Muscle layer of duodenum (tissue), 2 donors: ENCODE results near the gene GANAB.
"Not testable (repeated sequence)": the region's sequence is repeated elsewhere in the genome, so short reads cannot be mapped to it uniquely, and the experiment has no call there.

Experiments
- H3K27ac ChIP-seq: one replicate; pipeline ENCODE4 v1.7.0; 2013; ENCODE audit warnings: mild to moderate bottlenecking, low read length
- H3K27me3 ChIP-seq: one replicate; pipeline ENCODE4 v1.7.0; 2013; ENCODE audit warnings: low read depth, mild to moderate bottlenecking, control low read depth, low read length
- H3K36me3 ChIP-seq, 2 donors: one replicate each; pipeline ENCODE4 v1.7.0; 2013; ENCODE audit warnings: low read length in 2 of 2, control low read depth in 1 of 2, mild to moderate bottlenecking in 1 of 2; ENCODE audit not compliant: insufficient read depth in 2 of 2, control insufficient read depth in 1 of 2
- H3K4me1 ChIP-seq, 2 donors: one replicate each; pipeline ENCODE4 v1.7.0; 2013; ENCODE audit warnings: low read length in 2 of 2, mild to moderate bottlenecking in 2 of 2, control low read depth in 1 of 2, moderate library complexity in 1 of 2; ENCODE audit not compliant: insufficient read depth in 2 of 2, control insufficient read depth in 1 of 2
- H3K4me3 ChIP-seq, 2 donors: one replicate each; pipeline ENCODE4 v1.7.0; 2013; ENCODE audit warnings: low read length in 2 of 2, low read depth in 1 of 2, mild to moderate bottlenecking in 1 of 2
- H3K9me3 ChIP-seq, 2 donors: one replicate each; pipeline ENCODE4 v1.7.0; 2013; ENCODE audit warnings: low read length in 2 of 2, control low read depth in 1 of 2, mild to moderate bottlenecking in 1 of 2; ENCODE audit not compliant: control insufficient read depth in 1 of 2
- donor health status: healthy.

Gene GANAB

GRCh38 chr11:62593434-62594044 is 52.9 kb downstream of the GANAB start:
- H3K4me3 ChIP-seq: no peak overlapping the region
- no peak overlapping the region for H3K27ac ChIP-seq
- no peaks in the 10 kb centered on the region for H3K27me3 ChIP-seq
- H3K4me1 ChIP-seq: peaks cover 15 to 37% of the 10 kb centered on the region in 2 donors
- peaks cover 47 to 57% of the 10 kb centered on the region in 2 donors for H3K36me3 ChIP-seq
- H3K9me3 ChIP-seq: no peaks in the 10 kb centered on the region

GRCh38 chr11:62592989-62593421 is 53.4 kb downstream of the GANAB start:
- Histone ChIP-seq H3K9me3 (no peaks in the 10 kb centered on the region), H3K4me3 (peak overlapping the region in 1 of 2 donors; percentile 99), H3K27me3 (no peaks in the 10 kb centered on the region), H3K27ac (peak overlapping the region; percentile 92), H3K36me3 (peaks cover 44 to 57% of the 10 kb centered on the region in 2 donors), H3K4me1 (peaks cover 14 to 33% of the 10 kb centered on the region in 2 donors)

GRCh38 chr11:62592146-62592815 is 54.1 kb downstream of the GANAB start:
- H3K4me3 ChIP-seq: peak overlapping the region; percentile 79 to 99
- H3K36me3 ChIP-seq: peaks cover 44 to 57% of the 10 kb centered on the region in 2 donors
- peaks cover 14 to 33% of the 10 kb centered on the region in 2 donors for H3K4me1 ChIP-seq
- peak overlapping the region; percentile 92 for H3K27ac ChIP-seq
- H3K9me3 ChIP-seq: no peaks in the 10 kb centered on the region
- H3K27me3 ChIP-seq: no peaks in the 10 kb centered on the region

- H3K27ac ChIP-seq: peak within 1 kb of the TSS; percentile 97
- peak within 1 kb of the TSS; percentile 79 to 99 for H3K4me3 ChIP-seq
- H3K4me1 ChIP-seq: peaks cover 14 to 33% of the 10 kb centered on the region in 2 donors
- no peaks in the 10 kb centered on the region for H3K9me3 ChIP-seq
- H3K36me3 ChIP-seq: peaks cover 41 to 52% of the 10 kb centered on the region in 2 donors
- no peaks in the 10 kb centered on the region for H3K27me3 ChIP-seq
These were observed 54.8 kb downstream of the GANAB start, which contains the start of gene TUT1 for GRCh38 chr11:62591448-62592145. TSS of gene TUT1 (minus strand) at chr11:62591523. CDS start at chr11:62591485, 38 bp downstream.

- H3K27ac ChIP-seq: no peak overlapping the region
- no peak overlapping the region for H3K4me3 ChIP-seq
- H3K9me3 ChIP-seq: no peaks in the 10 kb centered on the region
- H3K4me1 ChIP-seq: peaks cover 14 to 33% of the 10 kb centered on the region in 2 donors
- peaks cover 17 to 35% of the 10 kb centered on the region in 2 donors for H3K36me3 ChIP-seq
- no peaks in the 10 kb centered on the region for H3K27me3 ChIP-seq
These were observed 57.3 kb downstream of the GANAB start for GRCh38 chr11:62588966-62589637.

- not testable (repeated sequence) for H3K27me3 ChIP-seq, H3K27ac ChIP-seq, H3K9me3 ChIP-seq, H3K4me3 ChIP-seq
- H3K4me1 ChIP-seq: peaks cover 0 to 11% of the 10 kb centered on the region in 2 donors
- H3K36me3 ChIP-seq: peaks cover 10 to 39% of the 10 kb centered on the region in 2 donors
These were observed 61.1 kb downstream of the GANAB start for GRCh38 chr11:62585356-62585755.

- H3K36me3 ChIP-seq: peaks cover under 1 to 47% of the 10 kb centered on the region in 2 donors
- H3K27ac ChIP-seq, H3K4me3 ChIP-seq, H3K27me3 ChIP-seq, H3K4me1 ChIP-seq, H3K9me3 ChIP-seq: not testable (repeated sequence)
These were observed 64.7 kb downstream of the GANAB start for GRCh38 chr11:62581735-62582134.

- Histone ChIP-seq H3K27ac (no peak overlapping the region), H3K36me3 (peaks cover 7 to 48% of the 10 kb centered on the region in 2 donors), H3K9me3 (no peaks in the 10 kb centered on the region), H3K27me3 (no peaks in the 10 kb centered on the region), H3K4me3 (no peak overlapping the region), H3K4me1 (peaks cover 0 to under 1% of the 10 kb centered on the region in 2 donors)
These were observed 65.3 kb downstream of the GANAB start for GRCh38 chr11:62580959-62581715.

- no peak overlapping the region for H3K4me3 ChIP-seq
- H3K9me3 ChIP-seq: no peaks in the 10 kb centered on the region
- peaks cover 0 to 19% of the 10 kb centered on the region in 2 donors for H3K4me1 ChIP-seq
- no peak overlapping the region for H3K27ac ChIP-seq
- no peaks in the 10 kb centered on the region for H3K27me3 ChIP-seq
- H3K36me3 ChIP-seq: peaks cover 9 to 48% of the 10 kb centered on the region in 2 donors
These were observed 67.2 kb downstream of the GANAB start for GRCh38 chr11:62579252-62579651.

- Histone ChIP-seq H3K9me3 (no peaks in the 10 kb centered on the region), H3K4me3 (no peak overlapping the region), H3K36me3 (peaks cover 9 to 49% of the 10 kb centered on the region in 2 donors), H3K27ac (no peak overlapping the region), H3K4me1 (peaks cover 0 to 19% of the 10 kb centered on the region in 2 donors), H3K27me3 (no peaks in the 10 kb centered on the region)
These were observed 67.9 kb downstream of the GANAB start for GRCh38 chr11:62578541-62578940.
